ENCODE results near the gene ZFP36L1. TPM values are rescaled to one million over a fixed set of nuclear protein-coding genes. Genes with fewer than 3 reads are reported as not detected.

Gene ZFP36L1
- total and polyA plus RNA-seq, 2 of the 13 experiments (the other 11 are each of a cell fraction or from before 2014, with no cell fraction given), result 7.4 to 10.2 TPM

GRCh38 chr14:68779761-68780323 is 13.0 kb downstream of the ZFP36L1 start (continued):
- TF ChIP-seq, protein P1, sequence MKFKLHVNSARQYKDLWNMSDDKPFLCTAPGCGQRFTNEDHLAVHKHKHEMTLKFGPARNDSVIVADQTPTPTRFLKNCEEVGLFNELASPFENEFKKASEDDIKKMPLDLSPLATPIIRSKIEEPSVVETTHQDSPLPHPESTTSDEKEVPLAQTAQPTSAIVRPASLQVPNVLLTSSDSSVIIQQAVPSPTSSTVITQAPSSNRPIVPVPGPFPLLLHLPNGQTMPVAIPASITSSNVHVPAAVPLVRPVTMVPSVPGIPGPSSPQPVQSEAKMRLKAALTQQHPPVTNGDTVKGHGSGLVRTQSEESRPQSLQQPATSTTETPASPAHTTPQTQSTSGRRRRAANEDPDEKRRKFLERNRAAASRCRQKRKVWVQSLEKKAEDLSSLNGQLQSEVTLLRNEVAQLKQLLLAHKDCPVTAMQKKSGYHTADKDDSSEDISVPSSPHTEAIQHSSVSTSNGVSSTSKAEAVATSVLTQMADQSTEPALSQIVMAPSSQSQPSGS (CRISPR knock-in tag; IDR thresholded peaks at IDR 0.05), result 0 out of 2 replicates have a peak, but pooled peaks have one; percentile 47
- TF ChIP-seq PRDM10 (CRISPR knock-in tag; IDR thresholded peaks at IDR 0.05; ENCODE audit: low read depth) (peak; percentile 95), ZNF644 (CRISPR knock-in tag; IDR thresholded peaks at IDR 0.05; ENCODE audit: low read depth) (peak; percentile 46; the same call in 1 of the 2 replicates), CREM (IDR thresholded peaks at IDR 0.05) (peak; percentile 59), CREM (CRISPR knock-in tag; IDR thresholded peaks at IDR 0.05) (no peak), FOSL1 (CRISPR knock-in tag; IDR thresholded peaks at IDR 0.05; ENCODE audit: borderline replicate concordance) (peak; percentile 68; the same call in 1 of the 2 replicates), ZFY (CRISPR knock-in tag; IDR thresholded peaks at IDR 0.05) (no peak), ZBTB8A (CRISPR knock-in tag; IDR thresholded peaks at IDR 0.05; ENCODE audit: borderline replicate concordance, low read depth) (no peak), HNRNPL (IDR thresholded peaks at IDR 0.05; ENCODE audit: low read depth, low read length) (no peak), POLR2A (IDR thresholded peaks at IDR 0.05; ENCODE audit: insufficient read depth in 1 of 2, low read depth in 2 of 2, low read length in 2 of 2) (peak in 1 of 2 experiments; percentile 56; a peak in 1 of 4 replicates), ZNF503 (CRISPR knock-in tag; IDR thresholded peaks at IDR 0.05) (0 out of 2 replicates have a peak, but pooled peaks have one; percentile 23), EEA1 (CRISPR knock-in tag; IDR thresholded peaks at IDR 0.05; ENCODE audit: borderline replicate concordance) (no peak), FOXK1 (CRISPR knock-in tag; IDR thresholded peaks at IDR 0.05; ENCODE audit: borderline replicate concordance, low read depth) (peak; percentile 52; the same call in 1 of the 2 replicates), JUNB (CRISPR knock-in tag; IDR thresholded peaks at IDR 0.05; ENCODE audit: borderline replicate concordance) (peak; percentile 66; the same call in 1 of the 2 replicates), ZFP36L1 (CRISPR knock-in tag; IDR thresholded peaks at IDR 0.05) (no peak), POLR2G (IDR thresholded peaks at IDR 0.05; ENCODE audit: low read depth, low read length) (peak; percentile 77), ZNF772 (CRISPR knock-in tag; IDR thresholded peaks at IDR 0.05) (no peak), NCOA2 (CRISPR knock-in tag; IDR thresholded peaks at IDR 0.05) (peak; percentile 56)
- TF ChIP-seq, protein P2, sequence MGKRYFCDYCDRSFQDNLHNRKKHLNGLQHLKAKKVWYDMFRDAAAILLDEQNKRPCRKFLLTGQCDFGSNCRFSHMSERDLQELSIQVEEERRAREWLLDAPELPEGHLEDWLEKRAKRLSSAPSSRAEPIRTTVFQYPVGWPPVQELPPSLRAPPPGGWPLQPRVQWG (CRISPR knock-in tag; IDR thresholded peaks at IDR 0.05; ENCODE audit: borderline replicate concordance, low read depth), result no peak
- TF ChIP-seq, protein P3, sequence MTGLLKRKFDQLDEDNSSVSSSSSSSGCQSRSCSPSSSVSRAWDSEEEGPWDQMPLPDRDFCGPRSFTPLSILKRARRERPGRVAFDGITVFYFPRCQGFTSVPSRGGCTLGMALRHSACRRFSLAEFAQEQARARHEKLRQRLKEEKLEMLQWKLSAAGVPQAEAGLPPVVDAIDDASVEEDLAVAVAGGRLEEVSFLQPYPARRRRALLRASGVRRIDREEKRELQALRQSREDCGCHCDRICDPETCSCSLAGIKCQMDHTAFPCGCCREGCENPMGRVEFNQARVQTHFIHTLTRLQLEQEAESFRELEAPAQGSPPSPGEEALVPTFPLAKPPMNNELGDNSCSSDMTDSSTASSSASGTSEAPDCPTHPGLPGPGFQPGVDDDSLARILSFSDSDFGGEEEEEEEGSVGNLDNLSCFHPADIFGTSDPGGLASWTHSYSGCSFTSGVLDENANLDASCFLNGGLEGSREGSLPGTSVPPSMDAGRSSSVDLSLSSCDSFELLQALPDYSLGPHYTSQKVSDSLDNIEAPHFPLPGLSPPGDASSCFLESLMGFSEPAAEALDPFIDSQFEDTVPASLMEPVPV (CRISPR knock-in tag; IDR thresholded peaks at IDR 0.05), result no peak
- TF ChIP-seq, protein P4, sequence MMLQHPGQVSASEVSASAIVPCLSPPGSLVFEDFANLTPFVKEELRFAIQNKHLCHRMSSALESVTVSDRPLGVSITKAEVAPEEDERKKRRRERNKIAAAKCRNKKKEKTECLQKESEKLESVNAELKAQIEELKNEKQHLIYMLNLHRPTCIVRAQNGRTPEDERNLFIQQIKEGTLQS (CRISPR knock-in tag; IDR thresholded peaks at IDR 0.05), result peak; percentile 63; the same call in 1 of the 2 replicates

All from HepG2 (cell line).